HL-60 (cell line): ENCODE data around the gene NDUFAB1.
A peak's percentile ranks its signal among the peaks of the same experiment; 100 is the strongest.

ENCODE experiments used
- DNase-seq, 2 experiments: peaks; one replicate each; pipeline ENCODE4 v3.0.0-alpha.2; 2010 to 2020; ENCODE audit warnings: low read depth in 1 of 2, low spot score in 1 of 2
- H3K27ac ChIP-seq: fragments of 250-450 bp; sonication (Bioruptor Pico); replicated peaks from 2 replicates; pipeline ENCODE4 v1.5.1; 2020; ENCODE audit warnings: mild to moderate bottlenecking, moderate library complexity
- H3K27me3 ChIP-seq: fragments of 250-450 bp; sonication (Bioruptor Pico); 2 replicates; pipeline ENCODE4 v1.5.1; 2021; ENCODE audit warnings: mild to moderate bottlenecking, moderate library complexity; ENCODE audit not compliant: insufficient read depth, poor library complexity, severe bottlenecking
- H3K4me3 ChIP-seq: replicated peaks from 2 replicates; pipeline ENCODE4 v1.5.1; 2011; ENCODE audit warnings: mild to moderate bottlenecking, control low read depth, low read length; ENCODE audit not compliant: insufficient read depth
- GABPA ChIP-seq: IDR thresholded peaks from 2 replicates; pipeline ENCODE4 v1.6.1; 2012; ENCODE audit warnings: low read depth
- POLR2AphosphoS5 ChIP-seq: IDR thresholded peaks from 2 replicates; pipeline ENCODE4 v1.6.1; 2012; ENCODE audit warnings: low read depth
- REST ChIP-seq: IDR thresholded peaks from 2 replicates; pipeline ENCODE4 v1.6.1; 2012; ENCODE audit warnings: low read depth; ENCODE audit not compliant: insufficient replicate concordance
- SPI1 ChIP-seq: IDR thresholded peaks from 2 replicates; pipeline ENCODE4 v1.6.1; 2012; ENCODE audit warnings: low read depth, mild to moderate bottlenecking, borderline replicate concordance
- TF ChIP-seq, protein P1 (sequence below): IDR thresholded peaks from one replicate; pipeline ENCODE4 v1.5.1; 2011; ENCODE audit warnings: low read length, control low read depth, inconsistent platforms; ENCODE audit not compliant: insufficient read depth

Gene NDUFAB1

DNA sequence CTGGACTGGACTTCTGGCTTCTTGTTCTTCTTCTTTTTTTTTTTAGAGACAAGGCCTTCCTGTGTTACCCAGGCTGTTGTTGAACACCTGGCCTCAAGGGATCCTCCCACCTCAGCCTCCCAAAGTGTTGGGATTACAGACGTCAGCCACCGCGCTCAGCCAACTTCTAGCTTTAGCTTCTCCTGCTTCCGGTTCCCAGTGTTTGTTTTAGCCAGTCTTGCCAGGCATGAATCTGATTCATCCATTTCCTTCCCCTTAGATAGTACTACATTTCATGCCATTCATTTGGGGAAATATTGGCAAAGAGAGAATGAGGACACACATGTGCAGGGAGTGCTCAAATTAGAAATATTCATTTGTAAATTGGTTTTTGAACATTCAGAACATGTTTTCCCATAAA lies 12.1 kb upstream of the NDUFAB1 start:
- TF ChIP-seq GABPA (no peak), REST (no peak), SPI1 (no peak), POLR2AphosphoS5 (no peak)
- TF ChIP-seq, protein P1, sequence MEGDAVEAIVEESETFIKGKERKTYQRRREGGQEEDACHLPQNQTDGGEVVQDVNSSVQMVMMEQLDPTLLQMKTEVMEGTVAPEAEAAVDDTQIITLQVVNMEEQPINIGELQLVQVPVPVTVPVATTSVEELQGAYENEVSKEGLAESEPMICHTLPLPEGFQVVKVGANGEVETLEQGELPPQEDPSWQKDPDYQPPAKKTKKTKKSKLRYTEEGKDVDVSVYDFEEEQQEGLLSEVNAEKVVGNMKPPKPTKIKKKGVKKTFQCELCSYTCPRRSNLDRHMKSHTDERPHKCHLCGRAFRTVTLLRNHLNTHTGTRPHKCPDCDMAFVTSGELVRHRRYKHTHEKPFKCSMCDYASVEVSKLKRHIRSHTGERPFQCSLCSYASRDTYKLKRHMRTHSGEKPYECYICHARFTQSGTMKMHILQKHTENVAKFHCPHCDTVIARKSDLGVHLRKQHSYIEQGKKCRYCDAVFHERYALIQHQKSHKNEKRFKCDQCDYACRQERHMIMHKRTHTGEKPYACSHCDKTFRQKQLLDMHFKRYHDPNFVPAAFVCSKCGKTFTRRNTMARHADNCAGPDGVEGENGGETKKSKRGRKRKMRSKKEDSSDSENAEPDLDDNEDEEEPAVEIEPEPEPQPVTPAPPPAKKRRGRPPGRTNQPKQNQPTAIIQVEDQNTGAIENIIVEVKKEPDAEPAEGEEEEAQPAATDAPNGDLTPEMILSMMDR, result no peak
- no peak for DNase-seq
- Histone ChIP-seq H3K27ac (no peak overlapping the region), H3K27me3 (no peaks in the 10 kb centered on the region), H3K4me3 (no peak overlapping the region)

GRCh38 chr16:23607726-23608125 lies 11.6 kb upstream of the NDUFAB1 start:
- Histone ChIP-seq H3K27ac (no peak overlapping the region), H3K4me3 (no peak overlapping the region), H3K27me3 (no peaks in the 10 kb centered on the region)
- no peak for DNase-seq
- no peak for TF ChIP-seq GABPA
- TF ChIP-seq POLR2AphosphoS5, result no peak
- TF ChIP-seq, protein P1, result no peak
- TF ChIP-seq SPI1, result no peak
- no peak for TF ChIP-seq REST

- TF ChIP-seq, protein P1, result peak; percentile 18
- no peak for TF ChIP-seq GABPA
- H3K27ac ChIP-seq, result peak overlapping the region; percentile 80; the same call in 1 of the 2 replicates
- no peaks in the 10 kb centered on the region for H3K27me3 ChIP-seq
- peak in 1 of 2 experiments; percentile 76 for DNase-seq
- no peak overlapping the region for H3K4me3 ChIP-seq
Observed at GRCh38 chr16:23597003-23597756, 1.1 kb upstream of the NDUFAB1 start.
